ENCODE measurements around the gene PLCD3. TPM values are rescaled to one million over a fixed set of nuclear protein-coding genes. Genes with fewer than 3 reads are reported as not detected.
A peak's percentile ranks its signal among the peaks of the same experiment; 100 is the strongest.

Gene PLCD3
- total and polyA plus RNA-seq, 8 donors, result 7.6 to 215 (median 42.1) TPM

DNA sequence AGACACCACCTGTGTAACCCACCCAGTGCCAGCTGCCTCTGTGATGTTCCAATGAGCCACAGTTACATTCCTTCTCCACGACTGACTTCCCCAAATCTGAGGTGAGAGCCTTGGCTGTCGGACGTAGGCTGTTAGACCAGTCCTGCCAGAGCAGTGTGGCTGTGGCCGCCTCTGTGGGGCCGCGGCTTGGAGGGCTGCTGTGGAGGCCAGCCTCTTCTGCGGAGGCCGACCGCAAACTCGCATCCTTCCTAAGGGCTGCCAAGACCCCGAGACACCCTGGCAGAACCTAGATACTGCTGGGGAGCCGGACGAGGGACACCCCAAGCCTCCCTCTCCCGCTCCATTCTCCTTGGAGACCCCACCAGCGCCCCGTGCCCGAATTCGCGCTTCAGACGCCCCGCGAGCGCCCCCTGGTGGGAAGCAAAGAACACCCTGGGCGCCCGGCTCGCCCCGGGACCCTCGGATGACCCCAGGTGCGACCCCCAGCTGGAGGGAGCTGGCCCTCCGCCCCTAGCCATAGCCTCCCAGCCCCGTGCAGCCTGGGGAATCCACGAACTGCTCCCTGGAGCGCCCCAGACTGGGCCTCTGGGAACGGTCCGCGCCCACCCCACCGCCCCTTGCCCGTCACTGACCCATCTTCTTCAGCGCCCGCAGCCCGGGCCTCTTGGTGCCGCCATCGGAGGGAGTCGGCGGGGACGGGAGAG is 547 bp downstream of the PLCD3 start:
- H3K4me3 ChIP-seq, result peak overlapping the region; percentile 88 to 94 (median 92)
- 0 to 7% (median 6%) methylated on average over 18 to 46 of the region's 46 CpGs for WGBS, 5 donors
- H3K9me3 ChIP-seq, result no peaks in the 10 kb centered on the region
- H3K4me1 ChIP-seq, result peaks cover 57 to 81% (median 72%) of the 10 kb centered on the region in 4 donors
- no peaks in the 10 kb centered on the region for H3K36me3 ChIP-seq
- intact Hi-C loops (cut with DNase I; ENCODE audit: low total_unique reads), result no loop called here
- peak; percentile 48 to 79 for DNase-seq
- TF ChIP-seq POLR2AphosphoS5 (IDR thresholded peaks at IDR 0.05) (no peak), EP300 (IDR thresholded peaks at IDR 0.05) (no peak), POLR2A (IDR thresholded peaks at IDR 0.05) (no peak)
- TF ChIP-seq, protein P1, sequence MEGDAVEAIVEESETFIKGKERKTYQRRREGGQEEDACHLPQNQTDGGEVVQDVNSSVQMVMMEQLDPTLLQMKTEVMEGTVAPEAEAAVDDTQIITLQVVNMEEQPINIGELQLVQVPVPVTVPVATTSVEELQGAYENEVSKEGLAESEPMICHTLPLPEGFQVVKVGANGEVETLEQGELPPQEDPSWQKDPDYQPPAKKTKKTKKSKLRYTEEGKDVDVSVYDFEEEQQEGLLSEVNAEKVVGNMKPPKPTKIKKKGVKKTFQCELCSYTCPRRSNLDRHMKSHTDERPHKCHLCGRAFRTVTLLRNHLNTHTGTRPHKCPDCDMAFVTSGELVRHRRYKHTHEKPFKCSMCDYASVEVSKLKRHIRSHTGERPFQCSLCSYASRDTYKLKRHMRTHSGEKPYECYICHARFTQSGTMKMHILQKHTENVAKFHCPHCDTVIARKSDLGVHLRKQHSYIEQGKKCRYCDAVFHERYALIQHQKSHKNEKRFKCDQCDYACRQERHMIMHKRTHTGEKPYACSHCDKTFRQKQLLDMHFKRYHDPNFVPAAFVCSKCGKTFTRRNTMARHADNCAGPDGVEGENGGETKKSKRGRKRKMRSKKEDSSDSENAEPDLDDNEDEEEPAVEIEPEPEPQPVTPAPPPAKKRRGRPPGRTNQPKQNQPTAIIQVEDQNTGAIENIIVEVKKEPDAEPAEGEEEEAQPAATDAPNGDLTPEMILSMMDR (IDR thresholded peaks at IDR 0.05), result peak in 5 of 7 experiments; percentile 54 to 91 (median 73)
- no peaks in the 10 kb centered on the region for H3K27me3 ChIP-seq
- peak overlapping the region; percentile 83 to 99 (median 98) for H3K27ac ChIP-seq

DNA sequence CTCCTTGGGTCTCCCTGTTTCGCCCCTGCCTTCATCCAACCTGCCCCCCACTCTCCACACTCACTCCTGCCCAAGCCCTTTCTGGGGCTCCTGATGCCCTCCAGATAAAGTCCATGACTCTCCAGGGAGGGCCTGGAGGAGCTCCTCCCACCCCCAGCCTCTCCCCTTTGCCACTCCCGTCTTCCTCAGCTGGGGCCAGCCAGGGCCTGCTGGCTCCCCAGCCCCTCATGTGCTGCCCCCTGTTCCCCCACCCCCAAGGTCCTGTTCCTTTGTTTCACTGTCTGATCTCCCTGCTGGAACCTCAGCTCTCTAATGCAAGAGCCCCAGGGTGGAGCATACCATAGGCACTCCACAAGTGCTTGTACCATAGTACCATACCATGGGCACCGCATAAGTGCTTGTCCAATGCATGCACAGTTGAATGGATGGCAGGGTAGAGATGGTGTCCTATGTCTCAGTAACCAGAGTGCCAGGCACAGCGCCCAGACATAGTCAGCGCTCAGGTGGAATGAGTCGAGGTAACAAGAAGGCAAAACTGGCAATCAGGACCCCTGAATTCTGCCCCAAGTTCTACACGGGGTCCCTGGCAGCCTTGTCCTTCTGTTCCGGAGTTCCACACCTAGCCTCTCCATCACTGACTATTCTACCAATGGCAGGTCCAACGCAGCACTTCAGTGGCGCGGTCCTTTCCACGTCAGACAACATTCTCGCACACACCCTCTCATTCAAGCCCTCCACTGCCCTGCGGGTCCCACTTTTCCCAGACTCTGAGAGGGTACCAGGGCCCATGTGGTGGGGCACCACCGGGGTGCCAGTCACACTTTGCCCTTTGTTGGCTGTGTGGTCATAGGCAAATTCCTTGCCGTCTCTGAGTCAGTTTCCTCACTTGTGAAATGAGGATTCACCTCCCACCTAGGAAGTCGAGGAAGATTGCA is 1.4 kb downstream of the PLCD3 start:
- TF ChIP-seq, protein P1 (IDR thresholded peaks at IDR 0.05), result no peak
- no peak for TF ChIP-seq POLR2A (IDR thresholded peaks at IDR 0.05)
- no peak for TF ChIP-seq EP300 (IDR thresholded peaks at IDR 0.05)
- TF ChIP-seq POLR2AphosphoS5 (IDR thresholded peaks at IDR 0.05), result no peak
- no peaks in the 10 kb centered on the region for H3K9me3 ChIP-seq
- H3K4me1 ChIP-seq, result peaks cover 49 to 75% (median 69%) of the 10 kb centered on the region in 4 donors
- H3K27me3 ChIP-seq, result no peaks in the 10 kb centered on the region
- intact Hi-C loops (cut with DNase I; ENCODE audit: low total_unique reads), result no loop called here
- DNase-seq, result peak in 1 of 2 donors; percentile 55
- WGBS, 5 donors, result 75 to 80% (median 78%) methylated on average over 17 of the region's 17 CpGs
- peak overlapping the region; percentile 83 to 99 (median 98) for H3K27ac ChIP-seq
- no peaks in the 10 kb centered on the region for H3K36me3 ChIP-seq
- H3K4me3 ChIP-seq, result peak overlapping the region; percentile 88 to 94 (median 92)

DNA sequence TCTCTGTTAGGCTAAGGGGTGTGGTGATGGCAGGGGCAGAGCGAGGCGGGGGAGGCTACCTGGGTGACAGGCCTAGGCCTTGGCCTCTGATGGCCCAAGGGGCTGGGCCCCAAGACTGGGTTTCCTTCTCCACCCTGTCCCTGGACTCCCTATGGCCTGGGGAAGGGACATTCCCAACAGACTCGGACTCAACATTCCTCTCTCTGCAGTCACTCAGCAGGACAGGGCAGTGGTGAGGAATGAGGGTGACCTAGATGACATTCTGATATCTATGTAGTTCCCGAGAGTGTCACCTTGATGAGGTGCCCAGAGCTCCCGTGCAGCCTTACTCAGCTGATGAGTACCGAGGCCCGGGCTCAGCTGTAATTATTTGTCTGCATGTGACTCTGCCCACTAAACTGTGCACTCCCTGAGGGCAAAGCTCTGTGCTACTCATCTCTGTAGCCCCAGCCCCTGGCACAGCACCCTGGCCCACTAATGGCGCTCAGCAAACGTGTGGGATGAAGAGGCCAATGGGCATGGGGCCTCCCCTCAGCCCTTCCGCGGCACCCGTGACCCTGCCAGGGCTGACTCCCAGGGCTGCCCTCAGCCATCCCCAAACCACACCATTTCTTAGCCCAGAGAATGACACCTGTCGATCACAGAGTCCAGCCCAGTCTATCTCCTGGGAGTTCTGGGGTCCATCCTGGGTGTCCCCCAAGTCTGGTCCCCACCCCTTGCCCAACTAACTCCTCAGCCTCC is 2.2 kb downstream of the PLCD3 start:
- H3K4me1 ChIP-seq, result peaks cover 45 to 73% (median 65%) of the 10 kb centered on the region in 4 donors
- peak overlapping the region in 3 of 4 donors; percentile 88 to 94 (median 93) for H3K4me3 ChIP-seq
- 50 to 67% (median 62%) methylated on average over 7 to 13 of the region's 13 CpGs for WGBS, 5 donors
- DNase-seq, result peak; percentile 62 to 74
- peak overlapping the region; percentile 55 to 99 (median 96) for H3K27ac ChIP-seq
- intact Hi-C loops (cut with DNase I; ENCODE audit: low total_unique reads), result no loop called here
- no peaks in the 10 kb centered on the region for H3K9me3 ChIP-seq
- TF ChIP-seq POLR2AphosphoS5 (IDR thresholded peaks at IDR 0.05) (peak in 2 of 3 donors; percentile 47 to 54), POLR2A (IDR thresholded peaks at IDR 0.05) (no peak)
- H3K27me3 ChIP-seq, result no peaks in the 10 kb centered on the region
- no peaks in the 10 kb centered on the region for H3K36me3 ChIP-seq

DNA sequence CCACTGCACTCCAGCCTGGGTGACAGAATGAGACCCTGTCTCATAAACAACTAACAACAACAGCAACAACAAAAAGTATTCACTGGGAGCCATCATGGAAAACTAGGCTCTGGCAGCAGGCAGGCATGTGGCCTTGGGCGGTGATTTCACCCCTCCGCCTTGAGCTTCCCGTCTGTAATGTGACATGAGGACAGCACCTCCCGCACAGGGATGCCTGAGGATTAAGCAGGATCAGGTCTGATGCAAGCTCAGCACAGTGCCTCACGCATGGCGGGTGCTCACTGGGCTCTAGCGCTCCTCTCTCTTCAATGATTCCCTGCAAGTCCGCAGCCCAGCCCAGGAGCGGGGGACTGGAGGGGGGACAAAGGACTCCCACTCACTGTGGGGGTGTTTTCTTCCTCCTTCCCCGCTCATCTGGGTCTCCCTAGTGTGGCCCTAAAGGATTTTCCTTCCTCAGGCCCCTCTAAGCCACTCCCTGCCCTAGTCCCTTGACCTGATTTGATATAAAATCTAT is 2.8 kb downstream of the PLCD3 start:
- peaks cover 47 to 73% (median 64%) of the 10 kb centered on the region in 4 donors for H3K4me1 ChIP-seq

More for the DNA sequence above, 2.8 kb downstream of the PLCD3 start:
- TF ChIP-seq, protein P1 (IDR thresholded peaks at IDR 0.05), result no peak
- TF ChIP-seq EP300 (IDR thresholded peaks at IDR 0.05) (no peak), POLR2AphosphoS5 (IDR thresholded peaks at IDR 0.05) (peak; percentile 41 to 77 (median 70)), POLR2A (IDR thresholded peaks at IDR 0.05) (no peak)
- 69 to 83% (median 75%) methylated on average over 3 to 10 of the region's 10 CpGs for WGBS, 5 donors
- Histone ChIP-seq H3K27ac (peak overlapping the region; percentile 55 to 99 (median 96)), H3K9me3 (no peaks in the 10 kb centered on the region), H3K4me3 (no peak overlapping the region), H3K27me3 (no peaks in the 10 kb centered on the region), H3K36me3 (no peaks in the 10 kb centered on the region)
- intact Hi-C loops (cut with DNase I; ENCODE audit: low total_unique reads), result no loop called here
- DNase-seq, result peak in 1 of 2 donors; percentile 60
